B cell (primary cell): ENCODE measurements around the gene HDAC6.
"Not testable (repeated sequence)": the region's sequence is repeated elsewhere in the genome, so short reads cannot be mapped to it uniquely, and the experiment has no call there.

Source experiments
- CTCF ChIP-seq: fragments of 200-600 bp; IDR thresholded peaks from one replicate; pipeline ENCODE4 v1.8.0; 2022; ENCODE audit warnings: antibody characterized with exemption, mild to moderate bottlenecking
- EZH2 ChIP-seq: IDR thresholded peaks from 2 replicates; pipeline ENCODE4 v1.6.1; 2012; ENCODE audit warnings: borderline replicate concordance, low read depth, mild to moderate bottlenecking, moderate library complexity, low read length; ENCODE audit not compliant: insufficient read depth, poor library complexity, severe bottlenecking

GRCh38 chrX:48854121-48854804 is 52.4 kb downstream of the HDAC6 start:
- not testable (repeated sequence) for TF ChIP-seq CTCF, EZH2
